CD14-positive monocyte (primary cell): ENCODE results near the gene TSPAN11. TPM values are rescaled to one million over a fixed set of nuclear protein-coding genes. Genes with fewer than 3 reads are reported as not detected.

Experiments used
- DNase-seq, 3 donors: peaks; one replicate each; pipeline ENCODE4 v3.0.0-alpha.2; 2011 to 2022
- H2AFZ ChIP-seq: 2 replicates; pipeline ENCODE4 v1.6.0; 2012; ENCODE audit warnings: mild to moderate bottlenecking, low read depth, low read length, inconsistent platforms; ENCODE audit not compliant: insufficient read depth, poor library complexity, severe bottlenecking
- H3K27ac ChIP-seq, 2 donors: 1 replicate in 1 of 2; 2 replicates in 1 of 2; pipeline ENCODE4 v1.5.1; 2012 to 2013; ENCODE audit warnings: low read length in 2 of 2, control low read depth in 1 of 2, inconsistent platforms in 1 of 2, low read depth in 1 of 2, mild to moderate bottlenecking in 1 of 2
- H3K27me3 ChIP-seq, 2 donors: one replicate each; pipeline versions ENCODE4 v1.6.0 to v1.6.1; 2011 to 2013; ENCODE audit warnings: low read length in 2 of 2; ENCODE audit not compliant: control insufficient read depth in 2 of 2, insufficient read depth in 2 of 2
- H3K36me3 ChIP-seq, 2 donors: replicated peaks in 1 of 2; 1 replicate in 1 of 2; 2 replicates in 1 of 2; pipeline versions ENCODE4 v1.5.1 to v1.6.1; 2012 to 2013; ENCODE audit warnings: low read length in 2 of 2, control low read depth in 1 of 2, inconsistent platforms in 1 of 2, mild to moderate bottlenecking in 1 of 2; ENCODE audit not compliant: insufficient read depth in 2 of 2, control insufficient read depth in 1 of 2
- H3K4me1 ChIP-seq, 2 donors: 1 replicate in 1 of 2; 2 replicates in 1 of 2; pipeline versions ENCODE4 v1.5.1 to v1.6.1; 2012 to 2013; ENCODE audit warnings: low read length in 2 of 2, control low read depth in 1 of 2, inconsistent platforms in 1 of 2, mild to moderate bottlenecking in 1 of 2, moderate library complexity in 1 of 2; ENCODE audit not compliant: insufficient read depth in 2 of 2, control insufficient read depth in 1 of 2
- H3K4me2 ChIP-seq: replicated peaks from 2 replicates; pipeline ENCODE3; 2012; ENCODE audit warnings: low read length, moderate library complexity, mild to moderate bottlenecking; ENCODE audit not compliant: poor library complexity, severe bottlenecking; ENCODE audit errors: extremely low read depth
- H3K4me3 ChIP-seq, 3 experiments: fragments of 200-600 bp in 1 of 3; sonication (generic) in 1 of 3; replicated peaks in 1 of 3; 1 replicate in 2 of 3; 2 replicates in 1 of 3; pipeline ENCODE4 v1.5.1; 2011 to 2013; ENCODE audit warnings: low read length in 3 of 3, mild to moderate bottlenecking in 3 of 3, control low read depth in 2 of 3, low read depth in 2 of 3, inconsistent platforms in 1 of 3, moderate library complexity in 1 of 3
- H3K79me2 ChIP-seq: 2 replicates; pipeline ENCODE4 v1.6.0; 2012; ENCODE audit warnings: mild to moderate bottlenecking, control low read depth, inconsistent platforms, low read length, moderate library complexity; ENCODE audit not compliant: insufficient read depth
- H3K9ac ChIP-seq: 2 replicates; pipeline ENCODE4 v1.6.0; 2017; ENCODE audit warnings: low read length, mild to moderate bottlenecking; ENCODE audit not compliant: insufficient read depth, poor library complexity, severe bottlenecking
- H3K9me3 ChIP-seq, 2 donors: replicated peaks in 1 of 2; 1 replicate in 1 of 2; 2 replicates in 1 of 2; pipeline versions ENCODE4 v1.5.1 to v1.6.1; 2012 to 2013; ENCODE audit warnings: low read length in 2 of 2, control low read depth in 1 of 2; ENCODE audit not compliant: control insufficient read depth in 1 of 2, insufficient read depth in 1 of 2
- H4K20me1 ChIP-seq: 2 replicates; pipeline ENCODE4 v1.6.0; 2012; ENCODE audit warnings: mild to moderate bottlenecking, low read length, control low read depth, moderate library complexity; ENCODE audit not compliant: insufficient read depth
- H3K27ac Mint-ChIP-seq, 7 donors: one replicate each; pipeline ENCODE4 v1.8.0; 2020; ENCODE audit warnings: mild to moderate bottlenecking in 7 of 7, mixed read lengths in 7 of 7, moderate library complexity in 6 of 7, inconsistent platforms in 2 of 7
- H3K27me3 Mint-ChIP-seq, 3 donors: one replicate each; pipeline ENCODE4 v1.8.0; 2021 to 2022; ENCODE audit warnings: low read depth in 3 of 3, mild to moderate bottlenecking in 3 of 3, mixed read lengths in 3 of 3, moderate library complexity in 3 of 3, inconsistent platforms in 1 of 3
- H3K36me3 Mint-ChIP-seq, 2 donors: one replicate each; pipeline ENCODE4 v1.8.0; 2020; ENCODE audit warnings: mixed read lengths in 2 of 2, inconsistent platforms in 1 of 2, mild to moderate bottlenecking in 1 of 2
- H3K4me1 Mint-ChIP-seq: one replicate; pipeline ENCODE4 v1.8.0; 2020; ENCODE audit warnings: mild to moderate bottlenecking, mixed read lengths
- H3K4me3 Mint-ChIP-seq, 2 donors: one replicate each; pipeline ENCODE4 v1.8.0; 2020; ENCODE audit warnings: mild to moderate bottlenecking in 2 of 2, mixed read lengths in 2 of 2, moderate library complexity in 1 of 2
- H3K9me3 Mint-ChIP-seq, 7 donors: one replicate each; pipeline ENCODE4 v1.8.0; 2020 to 2022; ENCODE audit warnings: mixed read lengths in 7 of 7, mild to moderate bottlenecking in 6 of 7, moderate library complexity in 6 of 7, inconsistent platforms in 2 of 7
- CTCF ChIP-seq: fragments of 200-600 bp; IDR thresholded peaks from one replicate; pipeline ENCODE4 v1.8.0; 2022; ENCODE audit warnings: antibody characterized with exemption, mild to moderate bottlenecking
- WGBS: methylation state at CpG from one replicate; pipeline ENCODE4 v1.1.5; 2013; ENCODE audit warnings: missing lambda C conversion rate; ENCODE audit not compliant: insufficient coverage; 5-methylcytosine and 5-hydroxymethylcytosine counted together
- intact Hi-C, 2 donors: fragments of 100-400 bp; cut with micrococcal nuclease; formaldehyde crosslinking; loops; one replicate each; pipeline versions ENCODE4 v1.15.0 to v1.15.1; 2023
- polyA minus RNA-seq: library from RNA; depleted of rRNA, polyadenylated mRNA; stranded (reverse); fragments of >200 nt; gene quantifications from 2 replicates; pipeline ENCODE4 v1.2.3, GENCODE V29; 2012
- polyA plus RNA-seq, 3 donors: library from polyadenylated mRNA; depleted of rRNA in 1 of 3; unstranded in 2 of 3; stranded (reverse) in 1 of 3; fragments of 300-500 nt in 2 of 3; fragments of >200 nt in 1 of 3; fragmentation: Illumina TruSeq in 2 of 3; gene quantifications; 1 replicate in 2 of 3; 2 replicates in 1 of 3; pipeline ENCODE4 v1.2.3, GENCODE V29; 2012 to 2021
- total RNA-seq, 12 experiments: library from RNA in 1 of 12; stranded (reverse) in 1 of 12; fragments of 120-200 nt in 1 of 12; gene quantifications; one replicate each; pipeline ENCODE4 v1.2.4 and lab custom pipeline; 2013 to 2026; ENCODE audit warnings: mixed read lengths in 6 of 12, inconsistent platforms in 1 of 12

Gene TSPAN11
- not detected for total RNA-seq (2013)
- polyA plus RNA-seq = not detected
- not detected in 2 replicates for polyA minus RNA-seq
- total RNA-seq (lab: John Stamatoyannopoulos, UW) = 0 to 5.2 (median 0) reads per million in 11 experiments

GRCh38 chr12:30926243-30927221 is at the start of gene TSPAN11:
TSS of gene TSPAN11 (plus strand) at chr12:30926748. CDS start at chr12:30953992, 27,244 bp downstream.
- intact Hi-C loops = no loop called here

More at GRCh38 chr12:30926243-30927221, at the start of gene TSPAN11:
- WGBS = 9% methylated on average over 78 of the region's 78 CpGs
- no peak for TF ChIP-seq CTCF
- Histone ChIP-seq H3K36me3 (no peaks in the 10 kb centered on the region), H3K9me3 (peaks cover 0 to 5% of the 10 kb centered on the region in 2 donors), H3K9ac (no peak within 1 kb of the TSS), H3K27ac (no peak within 1 kb of the TSS), H2AFZ (no peak within 1 kb of the TSS), H4K20me1 (no peaks in the 10 kb centered on the region), H3K4me1 (no peaks in the 10 kb centered on the region), H3K79me2 (no peaks in the 10 kb centered on the region), H3K27me3 (peaks cover 30 to 42% of the 10 kb centered on the region in 2 donors), H3K4me3 (no peak within 1 kb of the TSS), H3K4me2 (no peak within 1 kb of the TSS)
- Mint-ChIP-seq H3K27me3 (peaks cover 42 to 59% (median 49%) of the 10 kb centered on the region in 3 donors), H3K27ac (no peak within 1 kb of the TSS), H3K36me3 (no peaks in the 10 kb centered on the region), H3K4me1 (peaks cover 2% of the 10 kb centered on the region), H3K9me3 (peaks cover 0 to 9% (median 4%) of the 10 kb centered on the region in 7 donors), H3K4me3 (peak within 1 kb of the TSS in 1 of 2 donors; percentile 79)
- no peak for DNase-seq
